Uterus (tissue), 2 donors: ENCODE results near the gene DAND5.

Experiments used
- POLR2A ChIP-seq, 2 donors: fragments of 450-650 bp; IDR thresholded peaks; one replicate each; pipeline ENCODE4 v1.6.1; 2016; ENCODE audit warnings: antibody characterized with exemption in 2 of 2, mild to moderate bottlenecking in 1 of 2, moderate library complexity in 1 of 2
- TF ChIP-seq, protein P1 (sequence below), 4 experiments: fragments of 200-600 bp in 2 of 4; fragments of 450-650 bp in 2 of 4; sonication (generic) in 2 of 4; IDR thresholded peaks; one replicate each; pipeline ENCODE4 v1.5.1; 2016 to 2019; ENCODE audit warnings: antibody characterized with exemption in 4 of 4, mild to moderate bottlenecking in 2 of 4, moderate library complexity in 1 of 4

DNA sequence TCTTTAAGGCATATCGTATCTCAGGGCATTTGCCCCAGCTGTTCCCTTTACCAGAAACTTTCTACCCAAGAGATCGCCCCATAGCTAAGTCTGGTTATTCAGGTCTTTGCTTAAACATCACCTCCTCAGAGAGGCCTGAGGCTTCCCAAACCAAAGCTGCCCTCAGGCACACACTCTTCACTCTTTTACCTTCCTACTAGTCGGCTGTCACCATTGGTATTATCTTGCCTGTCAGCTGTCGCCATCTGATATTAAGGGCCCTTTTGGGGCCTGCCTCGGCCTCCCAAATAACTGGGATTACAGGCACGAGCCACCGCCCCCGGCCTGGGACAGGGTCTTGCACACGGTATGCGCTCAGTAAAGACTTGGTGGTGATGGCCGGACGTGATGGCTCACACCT is 13.4 kb upstream of the DAND5 start:
- TF ChIP-seq, protein P1, sequence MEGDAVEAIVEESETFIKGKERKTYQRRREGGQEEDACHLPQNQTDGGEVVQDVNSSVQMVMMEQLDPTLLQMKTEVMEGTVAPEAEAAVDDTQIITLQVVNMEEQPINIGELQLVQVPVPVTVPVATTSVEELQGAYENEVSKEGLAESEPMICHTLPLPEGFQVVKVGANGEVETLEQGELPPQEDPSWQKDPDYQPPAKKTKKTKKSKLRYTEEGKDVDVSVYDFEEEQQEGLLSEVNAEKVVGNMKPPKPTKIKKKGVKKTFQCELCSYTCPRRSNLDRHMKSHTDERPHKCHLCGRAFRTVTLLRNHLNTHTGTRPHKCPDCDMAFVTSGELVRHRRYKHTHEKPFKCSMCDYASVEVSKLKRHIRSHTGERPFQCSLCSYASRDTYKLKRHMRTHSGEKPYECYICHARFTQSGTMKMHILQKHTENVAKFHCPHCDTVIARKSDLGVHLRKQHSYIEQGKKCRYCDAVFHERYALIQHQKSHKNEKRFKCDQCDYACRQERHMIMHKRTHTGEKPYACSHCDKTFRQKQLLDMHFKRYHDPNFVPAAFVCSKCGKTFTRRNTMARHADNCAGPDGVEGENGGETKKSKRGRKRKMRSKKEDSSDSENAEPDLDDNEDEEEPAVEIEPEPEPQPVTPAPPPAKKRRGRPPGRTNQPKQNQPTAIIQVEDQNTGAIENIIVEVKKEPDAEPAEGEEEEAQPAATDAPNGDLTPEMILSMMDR (IDR thresholded peaks at IDR 0.05) = no peak
- no peak for TF ChIP-seq POLR2A (IDR thresholded peaks at IDR 0.05)
